GM18502 (cell line): ENCODE data around the gene DDI1.
"Not testable (repeated sequence)": the region's sequence is repeated elsewhere in the genome, so short reads cannot be mapped to it uniquely, and the experiment has no call there.

Experiments
- ATAC-seq: cut with Tn5 transposase; IDR thresholded peaks from one replicate; pipeline ENCODE4 v1.9.1; 2021; ENCODE audit warnings: mild to moderate bottlenecking; ENCODE audit not compliant: unreplicated experiment, poor library complexity

Gene DDI1

DNA sequence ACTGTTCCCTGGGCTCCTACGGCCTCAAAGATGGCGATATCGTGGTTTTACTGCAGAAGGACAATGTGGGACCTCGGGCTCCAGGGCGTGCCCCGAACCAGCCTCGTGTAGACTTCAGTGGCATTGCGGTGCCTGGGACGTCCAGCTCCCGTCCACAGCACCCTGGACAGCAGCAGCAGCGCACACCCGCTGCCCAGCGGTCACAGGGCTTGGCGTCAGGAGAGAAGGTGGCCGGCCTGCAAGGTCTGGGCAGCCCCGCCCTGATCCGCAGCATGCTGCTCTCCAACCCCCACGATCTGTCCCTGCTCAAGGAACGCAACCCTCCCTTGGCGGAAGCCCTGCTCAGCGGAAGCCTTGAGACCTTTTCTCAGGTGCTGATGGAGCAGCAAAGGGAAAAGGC lies 555 bp downstream of the DDI1 start:
- no peak for ATAC-seq

DNA sequence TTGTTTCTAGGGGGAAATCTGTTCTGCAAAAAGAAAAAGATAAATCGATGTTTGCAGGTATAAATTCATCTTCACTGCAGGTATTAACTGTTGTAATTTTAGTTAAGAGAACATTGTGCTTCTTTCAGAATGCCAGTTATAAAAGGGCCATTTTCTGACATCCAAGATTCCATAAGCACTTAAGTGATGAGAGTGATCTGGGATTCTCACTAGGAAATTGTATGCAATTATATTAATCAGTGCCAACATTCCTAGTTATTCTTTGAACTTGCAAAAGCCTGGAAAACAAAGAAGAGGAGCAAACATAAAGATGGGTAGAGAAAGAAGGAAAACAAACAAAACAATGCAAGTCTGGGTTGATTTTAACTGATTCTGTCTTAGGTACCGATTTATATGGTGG lies 5.4 kb downstream of the DDI1 start:
- ATAC-seq, result no peak

DNA sequence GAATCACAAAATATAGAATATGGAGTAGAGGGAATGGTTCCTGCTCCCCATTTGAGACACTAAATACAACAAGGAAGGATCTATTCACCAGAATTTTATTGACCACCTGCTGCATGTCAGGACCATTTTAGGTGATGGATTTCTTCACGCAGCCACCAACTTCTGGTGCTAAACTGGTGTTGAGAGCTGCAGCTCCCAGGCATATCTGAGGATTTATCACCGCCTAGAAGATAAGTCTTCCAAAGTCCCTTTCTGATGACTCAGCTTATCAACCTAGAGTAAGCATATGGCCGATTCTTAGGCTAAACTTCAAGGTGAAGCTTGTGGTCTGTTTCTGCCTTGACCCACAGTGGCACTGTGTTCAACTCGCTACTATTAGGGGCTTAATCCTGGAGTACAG lies 6.7 kb downstream of the DDI1 start:
- ATAC-seq, result no peak

DNA sequence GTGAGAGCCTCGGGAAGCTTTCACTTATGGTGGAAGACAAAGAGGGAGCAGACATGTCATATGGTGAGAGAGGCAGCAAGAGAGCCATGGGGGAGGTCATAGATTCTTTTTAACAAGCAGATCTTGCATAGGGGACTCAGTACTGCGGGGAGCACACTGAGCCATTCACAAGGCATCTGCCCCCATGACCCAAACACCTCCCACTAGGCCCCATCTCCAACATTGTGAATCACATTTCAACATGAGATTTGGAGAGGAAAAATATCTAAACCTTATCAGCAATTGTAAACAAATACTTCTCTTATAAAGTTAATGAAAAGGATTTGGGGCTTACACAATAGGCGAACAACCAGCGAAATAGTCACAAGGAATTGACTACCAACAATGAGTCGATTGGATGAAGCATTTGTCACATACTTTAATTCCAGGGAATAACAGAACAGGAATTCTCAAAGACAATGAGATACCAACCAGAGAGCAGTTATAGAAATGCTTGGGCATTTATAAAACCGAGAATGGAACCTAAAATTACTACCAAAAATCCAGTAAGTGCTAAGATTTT lies 7.3 kb downstream of the DDI1 start:
- no peak for ATAC-seq

DNA sequence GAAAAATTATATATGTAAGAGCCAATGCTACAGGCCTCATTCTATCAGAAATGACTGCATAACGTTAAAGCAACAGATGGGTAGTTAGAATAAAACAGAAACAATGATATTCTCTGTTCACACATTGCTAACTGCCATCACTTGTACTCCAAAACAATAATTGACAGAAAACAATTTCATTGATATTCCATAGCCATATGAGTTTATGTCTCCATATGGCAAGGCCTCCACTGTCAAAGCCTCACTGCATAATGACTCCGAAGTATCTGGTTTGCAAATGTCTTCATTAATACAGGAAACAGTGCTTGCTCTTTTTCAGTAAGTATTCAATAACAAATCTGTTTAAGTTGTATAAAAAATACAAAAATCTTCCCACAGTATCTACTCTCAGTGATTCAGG lies 9.9 kb downstream of the DDI1 start:
- no peak for ATAC-seq

DNA sequence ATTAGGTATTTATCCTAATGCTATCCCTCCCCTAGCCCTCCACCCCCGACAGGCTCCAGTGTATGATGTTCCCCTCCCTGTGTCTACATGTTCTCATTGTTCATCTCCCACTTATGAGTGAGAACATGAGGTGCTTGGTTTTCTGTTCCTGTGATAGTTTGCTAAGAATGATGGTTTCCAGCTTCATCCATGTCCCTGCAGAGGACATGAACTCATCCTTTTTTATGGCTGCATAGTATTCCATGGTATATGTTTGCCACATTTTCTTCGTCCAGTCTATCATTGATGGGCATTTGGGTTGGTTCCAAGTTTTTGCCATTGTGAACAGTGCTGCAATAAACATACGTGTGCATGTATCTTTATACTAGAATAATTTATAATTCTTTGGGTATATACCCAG lies 10.4 kb downstream of the DDI1 start:
- ATAC-seq, result not testable (repeated sequence)

DNA sequence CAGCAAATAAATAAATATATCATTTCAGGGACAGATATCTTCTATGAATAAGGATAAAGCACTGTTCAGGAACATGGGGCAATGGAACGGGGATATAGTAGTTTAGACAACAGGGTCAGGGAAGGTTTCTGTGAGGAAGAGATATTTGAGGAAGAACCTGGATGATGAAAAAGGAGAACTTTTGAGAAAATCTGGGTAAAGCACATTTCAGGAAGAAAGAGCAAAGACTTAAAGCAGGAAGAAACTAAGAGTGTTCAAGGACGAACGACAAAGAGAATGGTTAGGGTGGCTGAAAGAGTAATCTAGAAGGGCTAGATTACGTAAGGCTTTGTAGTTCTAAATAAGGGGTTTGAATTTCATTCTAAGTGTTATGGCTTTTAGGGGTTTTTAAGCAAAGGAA lies 12.7 kb downstream of the DDI1 start:
- no peak for ATAC-seq

DNA sequence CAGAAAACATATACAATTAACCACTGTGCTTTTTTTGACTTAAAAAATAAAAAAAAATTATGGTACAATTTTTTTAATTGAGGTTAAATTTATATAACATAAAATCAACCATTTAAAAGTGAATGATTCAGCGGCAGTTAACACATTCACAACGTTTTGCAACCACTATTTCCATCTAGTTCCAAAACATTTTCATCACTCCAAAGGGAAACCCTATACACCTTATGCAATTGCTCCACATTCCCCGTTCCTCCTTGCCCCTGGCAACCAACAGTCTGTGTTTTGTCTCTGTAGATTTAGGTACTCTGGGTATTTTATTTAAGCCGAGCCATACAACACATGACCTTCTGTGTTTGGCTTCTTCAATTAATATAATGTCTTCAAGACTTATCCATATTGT lies 15.3 kb downstream of the DDI1 start:
- ATAC-seq, result no peak

DNA sequence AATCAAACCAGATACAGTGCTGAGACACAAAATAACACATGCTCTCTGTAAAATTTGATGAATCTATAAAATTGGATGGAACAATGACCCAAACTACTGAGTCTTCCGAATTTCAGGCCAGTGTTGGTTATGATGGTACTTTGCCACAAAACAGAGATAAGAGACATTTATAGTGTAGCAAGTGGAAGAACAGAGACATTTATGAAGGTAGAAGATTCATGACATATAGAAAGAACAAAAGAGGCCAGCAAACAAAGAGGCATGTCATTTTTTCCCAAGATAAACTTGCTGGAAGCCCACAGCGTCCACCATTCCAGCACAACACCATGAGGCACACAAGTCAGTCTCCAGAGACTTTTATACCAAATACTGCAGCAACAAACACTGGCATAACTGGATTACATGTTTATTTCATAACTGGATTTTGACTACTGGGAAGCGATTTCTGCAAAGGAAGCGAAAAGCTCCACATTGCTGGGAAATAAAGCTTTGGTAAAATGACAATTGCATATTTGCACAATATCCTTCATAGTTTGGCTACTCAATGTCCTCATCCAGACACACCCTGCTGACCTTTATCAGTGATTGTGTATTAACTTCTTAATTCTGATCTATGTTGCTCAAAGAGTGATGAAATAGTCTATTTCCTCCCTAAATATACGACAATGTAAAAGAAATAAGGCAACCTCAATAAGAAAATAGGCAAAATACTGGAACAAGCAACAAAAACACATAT lies 17.5 kb downstream of the DDI1 start:
- no peak for ATAC-seq

DNA sequence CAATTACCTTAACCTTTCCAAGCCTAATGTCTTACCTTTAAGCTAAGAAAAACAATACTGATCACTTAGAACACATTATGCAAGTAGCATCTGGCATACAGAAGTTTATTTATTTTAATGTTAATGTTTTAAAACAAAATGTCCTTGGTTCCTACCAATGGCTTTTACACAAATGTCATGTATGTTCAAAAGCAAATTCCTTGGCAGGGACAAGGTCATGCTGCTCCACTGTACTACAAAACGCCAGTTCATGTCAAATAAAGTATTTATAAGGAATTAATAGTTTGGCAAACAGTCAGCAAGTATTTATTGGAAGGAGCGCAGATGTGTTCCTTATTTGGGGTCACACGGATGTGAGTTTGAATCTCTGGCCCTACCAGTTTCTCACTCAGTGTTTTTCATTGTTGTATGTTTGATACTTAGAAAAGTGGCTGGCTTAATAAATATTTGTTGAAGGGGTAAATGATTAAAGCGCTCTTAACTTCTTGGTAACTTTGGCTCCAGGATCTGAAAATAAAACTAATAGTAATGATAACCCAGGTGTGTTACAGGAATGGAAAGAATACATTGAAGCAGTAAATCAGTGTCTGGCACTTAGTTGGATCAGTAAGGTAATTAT lies 18.6 kb downstream of the DDI1 start:
- no peak for ATAC-seq

DNA sequence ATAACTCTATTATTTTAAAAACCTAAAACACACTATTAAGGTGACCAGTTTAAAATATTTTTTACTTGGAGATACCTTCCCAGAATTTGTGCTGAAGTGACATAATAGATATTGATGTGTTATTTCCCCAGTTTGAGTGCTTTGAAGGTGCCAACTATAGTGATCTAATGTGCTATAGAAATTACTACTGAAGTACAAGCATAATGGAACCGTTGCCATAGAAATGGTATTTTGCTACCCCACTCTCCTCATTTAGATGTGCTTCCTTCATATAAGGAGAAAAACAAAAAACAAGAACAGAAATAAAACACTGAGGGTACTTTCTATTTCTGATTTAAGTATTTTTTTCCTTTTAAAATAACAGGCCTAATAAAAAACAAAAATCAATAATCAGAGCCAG lies 19.2 kb downstream of the DDI1 start:
- ATAC-seq, result no peak

DNA sequence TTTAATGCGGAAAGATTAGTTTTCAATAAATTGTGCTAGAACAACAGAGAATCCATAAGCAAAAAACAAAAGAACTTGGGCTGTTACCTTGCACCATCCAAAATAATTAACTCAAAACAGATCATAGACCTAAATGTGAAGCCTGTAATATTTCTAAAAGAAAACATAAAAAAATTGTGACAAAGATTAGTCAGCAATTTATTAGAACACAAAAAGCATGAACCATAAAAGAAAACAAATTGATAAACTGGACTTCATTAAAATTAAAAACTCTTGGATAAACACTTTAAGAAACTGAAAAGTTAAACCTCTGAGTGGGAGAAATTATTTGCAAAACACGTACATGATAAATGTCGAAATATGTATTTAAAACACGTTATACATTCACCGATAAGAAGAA lies 21.5 kb downstream of the DDI1 start:
- ATAC-seq, result no peak

DNA sequence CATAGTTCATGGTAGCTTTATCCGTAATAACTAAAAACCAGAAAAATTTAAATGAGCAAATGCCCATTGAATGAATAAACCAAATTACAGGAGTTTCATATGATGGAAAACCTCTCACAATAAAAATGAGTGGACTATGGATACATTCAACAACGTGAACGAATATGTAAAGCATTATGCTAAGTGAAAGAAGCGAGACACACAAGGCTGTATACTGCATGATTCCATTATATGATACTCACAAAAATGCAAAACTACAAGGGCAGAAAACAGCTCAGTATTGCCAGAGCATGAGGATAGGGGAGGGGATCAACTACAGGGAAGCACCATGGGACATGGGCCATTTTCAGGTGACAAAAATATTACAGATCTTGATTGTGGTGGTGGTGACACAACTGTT lies 22.2 kb downstream of the DDI1 start:
- ATAC-seq, result no peak

DNA sequence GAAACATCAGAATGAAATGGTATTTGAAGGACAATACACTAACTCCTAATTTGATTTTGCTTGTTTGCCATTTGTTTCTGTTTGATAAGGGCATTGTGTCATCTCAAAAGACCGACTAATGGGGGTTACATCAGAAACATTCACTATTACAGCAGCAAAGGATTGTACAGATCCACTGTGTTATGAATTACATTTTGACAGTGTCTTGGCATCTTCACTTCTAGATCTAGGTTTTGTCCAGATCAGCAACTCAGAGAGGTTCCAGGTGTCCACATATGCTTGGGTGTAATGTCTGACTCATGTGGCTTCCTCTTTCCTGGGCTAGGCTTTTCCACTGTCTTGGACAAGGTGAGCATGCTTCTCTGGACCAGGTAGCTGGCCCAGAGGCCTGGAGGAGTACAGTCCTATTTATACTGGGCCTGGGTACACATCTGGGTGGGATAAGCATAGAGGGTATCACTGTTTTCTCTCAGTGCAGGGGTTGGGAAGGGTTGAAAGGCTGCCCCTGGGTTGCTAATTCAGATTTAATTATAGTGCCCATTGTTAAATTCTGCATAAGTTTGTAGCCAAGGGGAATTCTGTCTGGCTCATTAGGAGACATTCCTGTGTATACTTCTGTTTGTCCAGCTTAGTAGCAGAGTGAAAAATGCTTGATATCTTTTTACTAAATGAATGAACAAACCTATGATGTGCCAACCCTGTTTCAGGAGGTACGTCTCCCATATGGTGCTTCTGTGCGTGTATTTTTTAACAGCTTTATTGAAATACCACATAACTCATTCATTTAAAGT lies 23.8 kb downstream of the DDI1 start:
- ATAC-seq, result peak; percentile 8

DNA sequence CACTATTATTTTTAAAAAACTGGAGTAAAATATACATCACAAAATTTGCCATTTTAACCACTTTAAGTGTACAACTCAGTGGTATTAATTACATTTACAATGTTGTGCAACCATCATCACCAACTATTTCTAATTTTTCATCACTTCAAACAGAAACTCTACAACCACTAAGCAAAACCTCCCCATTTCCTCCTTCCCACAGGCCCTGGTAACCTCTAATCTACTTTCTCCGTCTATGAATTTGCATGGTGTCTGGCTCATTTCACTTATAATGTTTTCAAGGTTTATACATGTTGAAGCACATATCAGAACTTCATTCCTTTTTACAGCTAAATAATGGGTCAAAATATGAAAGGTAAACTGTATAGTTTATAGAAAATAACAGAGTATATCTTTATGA lies 24.4 kb downstream of the DDI1 start:
- peak; percentile 86 for ATAC-seq

DNA sequence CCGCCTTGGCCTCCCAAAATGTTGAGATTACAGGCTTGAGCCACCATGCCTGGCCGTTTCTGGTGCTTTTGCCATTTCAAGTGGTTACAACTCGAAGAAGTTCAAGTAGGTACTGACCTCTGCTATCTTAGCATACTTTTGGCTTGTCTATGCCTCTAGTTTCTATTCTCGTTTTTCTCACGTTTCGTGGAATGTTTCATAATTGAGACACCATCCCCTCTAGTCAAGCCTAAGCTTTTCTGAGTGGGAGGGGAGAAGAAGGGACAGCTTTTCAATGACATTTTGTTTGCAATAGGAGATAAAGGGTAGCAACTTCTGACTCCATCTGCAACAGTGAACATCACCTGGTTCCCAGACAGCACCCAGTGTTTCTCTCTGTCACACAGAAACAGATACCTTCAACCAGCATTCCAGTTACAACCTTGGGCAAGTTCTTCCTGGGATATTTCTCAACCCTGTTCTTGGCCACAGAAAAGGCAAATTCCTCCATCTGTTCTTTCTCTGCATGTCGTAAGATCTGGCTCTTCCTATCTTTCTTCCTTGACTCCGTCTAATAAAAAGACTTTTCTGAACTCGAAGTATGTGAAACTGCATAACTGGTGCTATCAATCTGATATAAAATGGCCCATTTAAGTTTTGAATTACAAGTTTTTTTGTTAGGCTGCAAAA lies 25.5 kb downstream of the DDI1 start:
- no peak for ATAC-seq

DNA sequence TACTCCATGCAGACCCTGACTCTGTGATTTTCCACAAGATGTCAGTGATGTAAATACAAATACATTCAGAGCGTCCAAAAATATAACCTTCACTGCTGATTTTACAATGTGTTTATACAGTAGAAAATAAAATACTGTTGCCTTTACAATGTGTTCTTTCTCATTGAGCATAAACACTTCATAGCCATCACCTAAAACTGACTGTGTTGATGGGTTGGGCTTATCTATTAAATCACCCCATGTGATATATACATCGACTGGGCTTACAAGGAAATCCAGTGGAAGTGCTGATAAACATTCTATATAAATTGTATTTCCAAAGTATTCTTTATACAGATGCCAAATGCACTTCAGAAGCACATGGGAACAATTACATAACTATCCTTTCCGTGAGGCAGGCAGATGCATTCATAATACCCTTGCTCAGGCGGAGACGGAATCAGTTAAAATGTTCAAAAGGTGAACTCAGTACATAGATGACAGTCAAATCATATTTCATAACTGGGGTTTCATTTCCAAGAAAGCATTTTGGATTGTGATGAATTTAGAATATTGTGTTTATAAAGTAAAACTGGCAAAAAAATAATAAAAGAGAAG lies 27.7 kb downstream of the DDI1 start:
- ATAC-seq, result no peak

DNA sequence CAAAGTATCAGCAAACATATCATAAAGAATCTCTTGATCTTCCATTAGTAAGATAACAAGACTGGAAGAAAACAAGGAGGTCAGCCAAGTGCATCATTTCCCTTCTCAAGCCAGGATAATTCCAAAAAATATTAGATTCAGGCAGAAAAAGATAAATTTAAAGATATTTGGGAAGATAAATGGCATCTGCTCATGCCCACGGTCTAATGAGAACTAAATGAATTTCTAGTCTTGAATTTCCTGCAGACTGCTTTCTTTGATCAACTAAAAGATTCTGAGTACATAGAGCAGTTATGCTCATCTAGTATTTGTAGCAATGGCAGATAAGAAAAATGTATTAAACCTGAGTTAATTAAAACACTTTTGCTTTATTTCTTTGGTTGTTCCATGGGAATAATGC lies 31.1 kb downstream of the DDI1 start:
- ATAC-seq, result no peak

DNA sequence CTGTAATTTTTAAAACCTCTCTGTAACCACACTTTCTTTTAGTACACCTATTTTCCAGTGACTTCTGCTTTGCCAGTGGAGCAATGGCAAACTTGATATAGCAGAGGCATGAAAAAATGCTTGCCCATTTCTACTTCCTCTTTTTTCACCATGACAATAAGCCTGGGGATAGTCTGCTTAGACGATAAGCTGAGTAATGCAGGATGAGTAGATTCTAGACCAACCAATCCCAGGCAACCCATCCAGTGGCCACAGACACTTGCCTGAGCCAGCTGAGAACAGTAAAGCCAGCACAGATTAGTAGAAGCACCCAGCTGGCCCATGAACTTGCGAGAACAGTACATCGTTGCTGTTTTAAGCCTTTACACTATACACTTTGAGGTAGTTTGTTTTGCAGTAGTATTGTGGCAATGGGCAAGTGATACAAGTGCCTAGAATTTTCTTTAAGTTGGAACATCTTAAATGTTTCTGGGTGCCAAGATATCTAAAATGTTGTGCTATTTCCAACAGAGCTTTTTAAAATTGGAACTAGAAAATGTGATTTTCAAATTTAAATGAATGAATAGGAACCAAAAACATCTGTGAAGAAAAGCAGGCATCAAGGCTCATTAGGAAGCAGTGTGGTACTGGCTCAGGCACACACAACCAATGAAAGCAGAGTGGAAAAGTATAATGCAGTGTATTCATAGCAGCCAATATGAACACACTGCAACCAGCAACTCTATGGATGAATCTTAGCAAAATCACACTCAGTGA lies 37.7 kb downstream of the DDI1 start:
- ATAC-seq, result peak; percentile 97

DNA sequence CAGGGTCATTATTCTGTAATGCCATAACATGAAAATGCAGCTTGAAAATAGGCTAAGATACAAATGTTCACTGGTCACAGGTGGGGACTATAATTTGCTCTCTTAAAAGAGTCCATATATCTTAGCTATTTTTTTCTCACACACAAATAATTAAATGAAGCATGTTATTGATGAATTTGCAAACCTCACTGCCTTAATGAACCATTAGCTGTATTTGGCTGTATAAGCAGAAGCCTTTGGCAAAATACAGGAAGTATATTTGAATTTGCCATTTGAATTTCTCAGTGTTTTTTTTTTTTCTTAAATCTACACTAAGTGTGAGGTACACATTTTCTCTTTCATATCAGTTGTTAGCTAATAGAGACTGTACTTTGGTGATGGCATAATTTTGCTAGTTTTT lies 38.7 kb downstream of the DDI1 start:
- ATAC-seq, result no peak
